Kidney epithelial cell (primary cell): ENCODE measurements around the gene FBRS. TPM values are rescaled to one million over a fixed set of nuclear protein-coding genes. Genes with fewer than 3 reads are reported as not detected.
A peak's percentile ranks its signal among the peaks of the same experiment; 100 is the strongest.
"Not testable (repeated sequence)": the region's sequence is repeated elsewhere in the genome, so short reads cannot be mapped to it uniquely, and the experiment has no call there.

Experiments
- DNase-seq: peaks from one replicate; pipeline ENCODE4 v3.0.0-alpha.2; 2010; ENCODE audit warnings: low read depth
- H3K27me3 ChIP-seq: 2 replicates; pipeline ENCODE4 v1.6.0; 2011; ENCODE audit warnings: low read length; ENCODE audit not compliant: control insufficient read depth, insufficient read depth
- H3K36me3 ChIP-seq: 2 replicates; pipeline ENCODE4 v1.5.1; 2011; ENCODE audit warnings: low read length; ENCODE audit not compliant: control insufficient read depth, insufficient read depth
- H3K4me3 ChIP-seq: 2 replicates; pipeline ENCODE4 v1.5.1; 2011; ENCODE audit warnings: low read depth, mild to moderate bottlenecking, control low read depth, low read length
- CTCF ChIP-seq: IDR thresholded peaks from 2 replicates; pipeline ENCODE4 v1.5.1; 2011; ENCODE audit warnings: mild to moderate bottlenecking, moderate library complexity, low read length, control low read depth, inconsistent platforms; ENCODE audit not compliant: insufficient read depth, poor library complexity, severe bottlenecking
- total RNA-seq: library from RNA; depleted of rRNA; stranded (reverse); fragments of >200 nt; gene quantifications from 2 replicates; pipeline ENCODE4 v1.2.3, GENCODE V29; 2015

The FBRS gene
- total RNA-seq, 1 donor from 2014 or later = 47.2 TPM

DNA sequence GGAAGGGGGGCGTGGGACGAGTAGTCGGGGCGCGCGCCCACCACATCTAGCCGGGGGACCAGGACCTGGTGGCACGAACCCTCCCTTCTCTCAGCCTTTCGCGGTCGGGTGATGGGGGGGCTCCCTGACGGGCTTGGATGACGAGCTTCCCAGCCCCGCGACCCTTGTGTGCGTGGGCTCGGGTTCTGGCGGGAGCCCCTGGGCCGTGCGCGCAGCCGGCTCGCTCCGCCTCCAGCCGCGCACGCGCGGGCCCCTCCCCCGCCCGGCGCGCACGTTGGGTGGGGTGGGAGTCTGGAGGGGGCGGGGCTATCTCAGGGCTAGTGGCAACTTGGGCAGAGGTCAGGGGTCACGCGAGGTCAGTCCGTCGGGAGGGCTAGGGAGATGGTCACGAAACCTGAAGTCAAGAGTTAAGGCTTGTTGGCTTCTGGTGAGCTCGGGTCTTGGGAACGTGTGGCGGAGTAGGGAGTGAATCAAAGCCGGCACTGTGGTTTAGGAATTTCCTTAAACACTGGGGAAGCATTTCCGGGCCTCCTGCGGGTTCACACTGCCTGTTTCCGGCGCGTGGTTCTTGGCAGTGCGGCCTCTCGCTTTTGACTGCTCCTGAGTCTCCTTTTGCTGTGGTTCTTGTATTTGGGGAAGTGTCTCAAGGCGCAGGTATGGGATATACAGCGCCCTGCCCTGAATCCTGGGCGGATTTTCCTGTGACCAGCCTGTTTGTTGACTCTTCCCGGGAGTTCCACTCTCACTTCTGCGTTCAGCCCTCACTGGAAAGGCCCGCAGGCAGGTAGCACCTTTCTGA, 40.8 kb downstream of the FBRS start, which contains the start of gene SRCAP:
SRCAP (plus strand) TSS at position 356 of the 799 bp plus-strand sequence. CDS start 1,654 bp downstream, outside the sequence.
- Histone ChIP-seq H3K36me3 (peaks cover 3% of the 10 kb centered on the region), H3K27me3 (no peaks in the 10 kb centered on the region), H3K4me3 (peak within 1 kb of the TSS; percentile 99)
- DNase-seq = no peak
- TF ChIP-seq CTCF = no peak

GRCh38 chr16:30699615-30700099, 41.4 kb downstream of the FBRS start:
- no peak for DNase-seq
- TF ChIP-seq CTCF = no peak
- no peaks in the 10 kb centered on the region for H3K27me3 ChIP-seq
- H3K36me3 ChIP-seq = peaks cover 6% of the 10 kb centered on the region
- peak overlapping the region; percentile 99 for H3K4me3 ChIP-seq

DNA sequence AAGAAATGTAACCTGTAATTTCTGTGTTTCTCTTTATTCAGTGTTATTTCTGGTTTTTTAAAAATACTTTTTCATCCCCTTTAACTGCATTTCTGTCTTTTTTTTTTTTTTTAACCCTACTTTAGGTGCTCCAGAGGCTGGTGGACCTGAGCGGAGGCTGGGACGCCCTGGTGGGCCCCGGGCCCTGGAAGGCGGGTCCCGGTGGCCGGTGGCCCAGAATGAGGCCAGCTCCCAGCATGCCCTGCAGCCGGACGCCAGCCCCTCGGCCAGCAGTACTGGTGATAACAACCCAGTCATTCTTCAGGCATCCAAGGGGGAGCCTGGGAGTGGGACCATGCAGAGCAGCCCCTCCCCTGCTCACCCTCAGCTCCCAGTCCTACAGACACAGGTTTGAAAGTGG, 42.3 kb downstream of the FBRS start:
- Histone ChIP-seq H3K36me3 (peaks cover 6% of the 10 kb centered on the region), H3K4me3 (no peak overlapping the region), H3K27me3 (no peaks in the 10 kb centered on the region)
- TF ChIP-seq CTCF = no peak
- no peak for DNase-seq

- no peak overlapping the region for H3K4me3 ChIP-seq
- H3K27me3 ChIP-seq = no peaks in the 10 kb centered on the region
- no peak for DNase-seq
- no peak for TF ChIP-seq CTCF
- peaks cover 6% of the 10 kb centered on the region for H3K36me3 ChIP-seq
These were observed 42.7 kb downstream of the FBRS start for GRCh38 chr16:30700971-30701370.

DNA sequence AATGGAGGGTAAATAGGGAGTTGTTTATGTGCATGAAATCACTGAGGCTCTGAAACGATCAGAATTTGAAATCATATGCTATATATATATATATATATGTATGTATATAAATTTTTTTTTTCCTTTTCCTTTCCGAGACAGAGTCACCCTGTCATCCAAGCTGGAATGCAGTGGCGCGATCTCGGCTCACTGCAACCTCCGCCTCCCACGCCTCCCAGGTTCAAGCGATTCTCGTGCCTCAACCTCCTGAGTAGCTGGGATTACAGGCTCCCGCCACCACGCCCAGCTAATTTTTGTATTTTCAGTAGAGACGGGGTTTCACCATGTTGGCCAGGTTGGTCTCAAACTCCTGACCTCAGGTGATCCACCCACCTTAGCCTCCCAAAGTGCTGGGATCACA, 44.8 kb downstream of the FBRS start:
- H3K4me3 ChIP-seq, H3K36me3 ChIP-seq, DNase-seq, H3K27me3 ChIP-seq: not testable (repeated sequence)

DNA sequence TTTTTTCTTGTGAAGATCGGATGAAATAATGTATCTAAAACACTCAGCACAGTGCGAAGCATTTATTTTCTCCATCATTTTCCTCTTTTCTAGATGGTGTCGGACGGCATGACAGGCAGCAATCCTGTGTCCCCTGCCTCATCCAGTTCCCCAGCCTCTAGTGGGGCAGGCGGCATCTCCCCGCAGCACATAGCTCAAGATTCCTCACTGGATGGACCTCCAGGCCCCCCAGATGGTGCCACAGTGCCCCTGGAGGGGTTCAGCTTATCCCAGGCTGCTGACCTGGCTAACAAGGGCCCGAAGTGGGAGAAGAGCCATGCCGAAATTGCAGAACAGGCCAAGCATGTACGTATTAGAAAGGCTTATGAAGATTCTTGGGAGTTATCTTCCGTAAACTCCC, 45.7 kb downstream of the FBRS start:
- no peak for TF ChIP-seq CTCF
- Histone ChIP-seq H3K27me3 (no peaks in the 10 kb centered on the region), H3K4me3 (no peak overlapping the region), H3K36me3 (peaks cover 8% of the 10 kb centered on the region)
- no peak for DNase-seq
